Gastroesophageal sphincter (tissue), 4 donors: ENCODE data around the gene PHRF1. TPM values are rescaled to one million over a fixed set of nuclear protein-coding genes. Genes with fewer than 3 reads are reported as not detected.

Experiments used
- ATAC-seq: fragments of 150-250 bp; one replicate; pipeline ENCODE4 v1.9.1; 2016; ENCODE audit warnings: mild to moderate bottlenecking, moderate library complexity
- H3K27ac ChIP-seq, 4 donors: fragments of 200-600 bp; sonication (generic) in 3 of 4; 1 replicate in 3 of 4; 2 replicates in 1 of 4; pipeline ENCODE4 v1.5.1; 2016 to 2019
- H3K27me3 ChIP-seq: fragments of 200-600 bp; sonication (generic); one replicate; pipeline ENCODE4 v1.5.1; 2019
- H3K36me3 ChIP-seq, 2 donors: fragments of 200-600 bp; sonication (generic); one replicate each; pipeline ENCODE4 v1.5.1; 2019; ENCODE audit warnings: control low read depth in 1 of 2
- H3K4me1 ChIP-seq, 3 donors: fragments of 200-600 bp; sonication (generic); 1 replicate in 2 of 3; 2 replicates in 1 of 3; pipeline ENCODE4 v1.5.1; 2016 to 2019; ENCODE audit warnings: control low read depth in 2 of 3
- H3K4me3 ChIP-seq, 2 donors: fragments of 200-600 bp; sonication (generic); one replicate each; pipeline ENCODE4 v1.5.1; 2019; ENCODE audit warnings: mild to moderate bottlenecking in 1 of 2, moderate library complexity in 1 of 2
- H3K9me3 ChIP-seq, 3 donors: fragments of 200-600 bp; sonication (generic); one replicate each; pipeline ENCODE4 v1.5.1; 2017 to 2019; ENCODE audit warnings: control low read depth in 2 of 3
- EP300 ChIP-seq: sonication (generic); formaldehyde crosslinking; IDR thresholded peaks from one replicate; pipeline ENCODE4 v1.6.1; 2017; ENCODE audit warnings: antibody characterized with exemption, mild to moderate bottlenecking
- POLR2A ChIP-seq, 2 donors: fragments of 450-650 bp; IDR thresholded peaks; one replicate each; pipeline ENCODE4 v1.6.1; 2017; ENCODE audit warnings: antibody characterized with exemption in 2 of 2, mild to moderate bottlenecking in 2 of 2, moderate library complexity in 1 of 2
- POLR2AphosphoS5 ChIP-seq: sonication (generic); formaldehyde crosslinking; IDR thresholded peaks from one replicate; pipeline ENCODE4 v1.6.1; 2017; ENCODE audit warnings: antibody characterized with exemption
- WGBS, 2 donors: methylation state at CpG; one replicate each; pipeline ENCODE4 v1.1.5; 2018; ENCODE audit warnings: low coverage in 1 of 2; 5-methylcytosine and 5-hydroxymethylcytosine counted together
- total RNA-seq, 4 donors: library from RNA; depleted of rRNA; stranded (reverse); fragments of >200 nt; gene quantifications; one replicate each; pipeline ENCODE4 v1.1.0, GENCODE V29; 2016
- TF ChIP-seq, protein P1 (sequence below), 4 experiments: fragments of 200-600 bp in 2 of 4; fragments of 450-650 bp in 2 of 4; sonication (generic) in 1 of 4; IDR thresholded peaks; one replicate each; pipeline ENCODE4 v1.5.1; 2017 to 2019; ENCODE audit warnings: antibody characterized with exemption in 4 of 4, mild to moderate bottlenecking in 2 of 4, moderate library complexity in 2 of 4

The PHRF1 gene, protein sequence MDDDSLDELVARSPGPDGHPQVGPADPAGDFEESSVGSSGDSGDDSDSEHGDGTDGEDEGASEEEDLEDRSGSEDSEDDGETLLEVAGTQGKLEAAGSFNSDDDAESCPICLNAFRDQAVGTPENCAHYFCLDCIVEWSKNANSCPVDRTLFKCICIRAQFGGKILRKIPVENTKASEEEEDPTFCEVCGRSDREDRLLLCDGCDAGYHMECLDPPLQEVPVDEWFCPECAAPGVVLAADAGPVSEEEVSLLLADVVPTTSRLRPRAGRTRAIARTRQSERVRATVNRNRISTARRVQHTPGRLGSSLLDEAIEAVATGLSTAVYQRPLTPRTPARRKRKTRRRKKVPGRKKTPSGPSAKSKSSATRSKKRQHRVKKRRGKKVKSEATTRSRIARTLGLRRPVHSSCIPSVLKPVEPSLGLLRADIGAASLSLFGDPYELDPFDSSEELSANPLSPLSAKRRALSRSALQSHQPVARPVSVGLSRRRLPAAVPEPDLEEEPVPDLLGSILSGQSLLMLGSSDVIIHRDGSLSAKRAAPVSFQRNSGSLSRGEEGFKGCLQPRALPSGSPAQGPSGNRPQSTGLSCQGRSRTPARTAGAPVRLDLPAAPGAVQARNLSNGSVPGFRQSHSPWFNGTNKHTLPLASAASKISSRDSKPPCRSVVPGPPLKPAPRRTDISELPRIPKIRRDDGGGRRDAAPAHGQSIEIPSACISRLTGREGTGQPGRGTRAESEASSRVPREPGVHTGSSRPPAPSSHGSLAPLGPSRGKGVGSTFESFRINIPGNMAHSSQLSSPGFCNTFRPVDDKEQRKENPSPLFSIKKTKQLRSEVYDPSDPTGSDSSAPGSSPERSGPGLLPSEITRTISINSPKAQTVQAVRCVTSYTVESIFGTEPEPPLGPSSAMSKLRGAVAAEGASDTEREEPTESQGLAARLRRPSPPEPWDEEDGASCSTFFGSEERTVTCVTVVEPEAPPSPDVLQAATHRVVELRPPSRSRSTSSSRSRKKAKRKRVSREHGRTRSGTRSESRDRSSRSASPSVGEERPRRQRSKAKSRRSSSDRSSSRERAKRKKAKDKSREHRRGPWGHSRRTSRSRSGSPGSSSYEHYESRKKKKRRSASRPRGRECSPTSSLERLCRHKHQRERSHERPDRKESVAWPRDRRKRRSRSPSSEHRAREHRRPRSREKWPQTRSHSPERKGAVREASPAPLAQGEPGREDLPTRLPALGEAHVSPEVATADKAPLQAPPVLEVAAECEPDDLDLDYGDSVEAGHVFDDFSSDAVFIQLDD (N-terminal part only)
- total RNA-seq, result 10 to 100 TPM; 18.0 to 28.0 (median 25.1) TPM

- Histone ChIP-seq H3K4me1 (peaks cover 0 to 60% (median 45%) of the 10 kb centered on the region in 3 donors), H3K4me3 (peak within 1 kb of the TSS; percentile 77 to 88), H3K9me3 (no peaks in the 10 kb centered on the region), H3K27ac (peak within 1 kb of the TSS; percentile 76 to 97 (median 91)), H3K36me3 (peaks cover 0 to under 1% of the 10 kb centered on the region in 2 donors), H3K27me3 (no peaks in the 10 kb centered on the region)
- 0% methylated on average over 1 of the region's 99 CpGs; no CpG with 5 or more reads in 1 of the 2 donors for WGBS, 2 donors
- peak; percentile 95 for ATAC-seq
- TF ChIP-seq, protein P1, sequence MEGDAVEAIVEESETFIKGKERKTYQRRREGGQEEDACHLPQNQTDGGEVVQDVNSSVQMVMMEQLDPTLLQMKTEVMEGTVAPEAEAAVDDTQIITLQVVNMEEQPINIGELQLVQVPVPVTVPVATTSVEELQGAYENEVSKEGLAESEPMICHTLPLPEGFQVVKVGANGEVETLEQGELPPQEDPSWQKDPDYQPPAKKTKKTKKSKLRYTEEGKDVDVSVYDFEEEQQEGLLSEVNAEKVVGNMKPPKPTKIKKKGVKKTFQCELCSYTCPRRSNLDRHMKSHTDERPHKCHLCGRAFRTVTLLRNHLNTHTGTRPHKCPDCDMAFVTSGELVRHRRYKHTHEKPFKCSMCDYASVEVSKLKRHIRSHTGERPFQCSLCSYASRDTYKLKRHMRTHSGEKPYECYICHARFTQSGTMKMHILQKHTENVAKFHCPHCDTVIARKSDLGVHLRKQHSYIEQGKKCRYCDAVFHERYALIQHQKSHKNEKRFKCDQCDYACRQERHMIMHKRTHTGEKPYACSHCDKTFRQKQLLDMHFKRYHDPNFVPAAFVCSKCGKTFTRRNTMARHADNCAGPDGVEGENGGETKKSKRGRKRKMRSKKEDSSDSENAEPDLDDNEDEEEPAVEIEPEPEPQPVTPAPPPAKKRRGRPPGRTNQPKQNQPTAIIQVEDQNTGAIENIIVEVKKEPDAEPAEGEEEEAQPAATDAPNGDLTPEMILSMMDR (IDR thresholded peaks at IDR 0.05), result peak in 1 of 4 experiments; percentile 31
- peak; percentile 78 to 80 for TF ChIP-seq POLR2A (IDR thresholded peaks at IDR 0.05)
- peak; percentile 76 for TF ChIP-seq POLR2AphosphoS5
- TF ChIP-seq EP300, result no peak
Measured at GRCh38 chr11:575996-576768, at the start of gene PHRF1. TSS of gene PHRF1 (plus strand) at chr11:576470. CDS start at chr11:581513, 5,043 bp downstream.

DNA sequence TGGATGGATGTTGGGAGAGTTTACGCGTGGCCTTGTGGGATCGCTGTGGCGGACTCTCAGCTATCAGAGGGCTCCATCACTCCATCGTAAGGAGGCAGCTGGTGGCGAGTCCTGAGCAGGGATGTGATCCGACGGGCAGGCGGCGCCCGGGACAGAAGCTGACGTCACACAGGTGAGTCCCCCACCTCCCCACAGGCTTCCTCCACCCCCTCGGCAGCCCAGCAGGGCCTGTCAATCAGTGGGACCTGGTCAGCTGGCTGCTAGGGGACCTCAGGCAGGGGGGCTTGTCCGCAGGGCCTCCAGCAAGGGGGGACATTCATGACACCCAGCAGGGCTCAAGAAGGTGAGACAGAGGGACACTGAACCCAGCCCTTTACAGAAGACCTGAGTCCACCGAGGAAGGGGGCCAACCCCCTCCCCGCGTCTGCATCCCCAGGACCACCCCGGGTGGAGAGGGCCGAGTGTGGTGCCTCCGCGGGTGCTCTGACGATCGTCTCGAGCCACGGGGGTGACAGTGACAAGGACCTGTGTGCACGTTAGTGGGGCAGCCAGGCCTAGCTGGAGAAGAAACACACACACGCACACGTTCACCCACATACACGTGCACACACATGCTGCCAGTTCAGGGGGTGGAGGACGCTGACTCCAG, 48.0 kb upstream of the PHRF1 start:
- H3K9me3 ChIP-seq, result no peaks in the 10 kb centered on the region
- no peaks in the 10 kb centered on the region for H3K27me3 ChIP-seq
- no peak overlapping the region for H3K4me3 ChIP-seq
- peaks cover 0 to 32% of the 10 kb centered on the region in 2 donors for H3K36me3 ChIP-seq
- no peak for TF ChIP-seq POLR2AphosphoS5
- no peak for ATAC-seq
- WGBS, 2 donors, result no CpG with 5 or more reads among the region's 30 CpGs
- H3K4me1 ChIP-seq, result peaks cover 0 to 11% (median 0%) of the 10 kb centered on the region in 3 donors
- H3K27ac ChIP-seq, result no peak overlapping the region

- peaks cover 0 to 19% (median 6%) of the 10 kb centered on the region in 3 donors for H3K4me1 ChIP-seq
- no peaks in the 10 kb centered on the region for H3K27me3 ChIP-seq
- no peak overlapping the region for H3K27ac ChIP-seq
- no peak overlapping the region for H3K4me3 ChIP-seq
- H3K36me3 ChIP-seq, result peaks cover 0 to 39% of the 10 kb centered on the region in 2 donors
- ATAC-seq, result no peak
- TF ChIP-seq POLR2AphosphoS5 (no peak), EP300 (no peak), POLR2A (IDR thresholded peaks at IDR 0.05) (no peak)
- TF ChIP-seq, protein P1 (IDR thresholded peaks at IDR 0.05), result no peak
- WGBS, 2 donors, result 73% methylated on average over 3 of the region's 29 CpGs; no CpG with 5 or more reads in 1 of the 2 donors
- H3K9me3 ChIP-seq, result no peaks in the 10 kb centered on the region
Measured at GRCh38 chr11:528815-529727, 47.2 kb upstream of the PHRF1 start.

GRCh38 chr11:529728-530411, 46.4 kb upstream of the PHRF1 start:
- Histone ChIP-seq H3K4me1 (peaks cover 0 to 27% (median 13%) of the 10 kb centered on the region in 3 donors), H3K4me3 (no peak overlapping the region), H3K27me3 (no peaks in the 10 kb centered on the region), H3K9me3 (no peaks in the 10 kb centered on the region), H3K27ac (no peak overlapping the region), H3K36me3 (peaks cover 0 to 39% of the 10 kb centered on the region in 2 donors)
- ATAC-seq, result no peak
- 50% methylated on average over 2 of the region's 18 CpGs; no CpG with 5 or more reads in 1 of the 2 donors for WGBS, 2 donors
- TF ChIP-seq EP300, result no peak
